Measurements from ENCODE around the gene SCN4B. TPM values are rescaled to one million over a fixed set of nuclear protein-coding genes. Genes with fewer than 3 reads are reported as not detected.

Gene SCN4B
- polyA plus RNA-seq, 1 donor (not counting 4 experiments of a cell fraction or from before 2014, with no cell fraction given) = 7.7 TPM

DNA sequence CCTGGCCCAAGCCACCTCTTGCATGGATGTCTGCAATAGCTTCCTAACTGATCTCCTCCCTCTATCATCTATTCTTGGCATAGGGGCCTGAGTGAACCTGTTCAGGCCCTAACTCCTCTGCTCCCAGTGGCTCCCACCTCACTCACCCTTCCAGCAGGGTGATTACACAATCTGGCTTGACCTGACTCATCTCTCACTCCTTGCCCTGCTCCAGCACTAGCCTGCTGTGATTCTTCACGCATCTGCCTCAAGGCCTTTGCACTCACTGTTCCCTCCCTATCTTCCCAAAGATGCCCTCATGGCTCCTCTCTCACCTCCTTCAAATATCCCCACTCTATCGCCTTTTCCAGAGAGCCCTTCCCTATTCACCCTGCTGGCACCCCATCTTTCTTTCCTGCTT is 10.5 kb downstream of the SCN4B start:
- Histone ChIP-seq H2AFZ (ENCODE audit: control insufficient read depth, low read length) (no peak overlapping the region), H3K4me1 (ENCODE audit: control insufficient read depth, extremely low read depth, insufficient read depth, low read length) (peaks cover 21% of the 10 kb centered on the region), H3K4me2 (ENCODE audit: control insufficient read depth, extremely low read depth, insufficient read depth, low read depth, low read length) (no peak overlapping the region), H3K9ac (ENCODE audit: control insufficient read depth, extremely low read depth, insufficient read depth, low read length) (no peak overlapping the region), H3K36me3 (ENCODE audit: control insufficient read depth in 2 of 2, extremely low read depth in 1 of 2, insufficient read depth in 2 of 2, low read length in 2 of 2) (no peaks in the 10 kb centered on the region), H3K9me1 (ENCODE audit: control insufficient read depth, extremely low read depth, insufficient read depth, low read length) (no peaks in the 10 kb centered on the region), H3K27ac (ENCODE audit: control insufficient read depth, insufficient read depth, low read length) (no peak overlapping the region), H3K27me3 (ENCODE audit: control insufficient read depth, extremely low read depth, insufficient read depth, low read length) (no peaks in the 10 kb centered on the region), H3K79me2 (ENCODE audit: control insufficient read depth, insufficient read depth, low read length) (no peaks in the 10 kb centered on the region), H3K9me3 (ENCODE audit: control insufficient read depth, low read depth, low read length) (no peaks in the 10 kb centered on the region), H3K4me3 (ENCODE audit: control insufficient read depth in 2 of 3, extremely low read depth in 1 of 3, insufficient read depth in 2 of 3, low read depth in 1 of 3, low read length in 3 of 3) (no peak overlapping the region), H4K20me1 (ENCODE audit: control insufficient read depth, extremely low read depth, insufficient read depth, low read length) (no peaks in the 10 kb centered on the region)
- no peak for DNase-seq (ENCODE audit: low read depth, low spot score)
- TF ChIP-seq, protein P1, sequence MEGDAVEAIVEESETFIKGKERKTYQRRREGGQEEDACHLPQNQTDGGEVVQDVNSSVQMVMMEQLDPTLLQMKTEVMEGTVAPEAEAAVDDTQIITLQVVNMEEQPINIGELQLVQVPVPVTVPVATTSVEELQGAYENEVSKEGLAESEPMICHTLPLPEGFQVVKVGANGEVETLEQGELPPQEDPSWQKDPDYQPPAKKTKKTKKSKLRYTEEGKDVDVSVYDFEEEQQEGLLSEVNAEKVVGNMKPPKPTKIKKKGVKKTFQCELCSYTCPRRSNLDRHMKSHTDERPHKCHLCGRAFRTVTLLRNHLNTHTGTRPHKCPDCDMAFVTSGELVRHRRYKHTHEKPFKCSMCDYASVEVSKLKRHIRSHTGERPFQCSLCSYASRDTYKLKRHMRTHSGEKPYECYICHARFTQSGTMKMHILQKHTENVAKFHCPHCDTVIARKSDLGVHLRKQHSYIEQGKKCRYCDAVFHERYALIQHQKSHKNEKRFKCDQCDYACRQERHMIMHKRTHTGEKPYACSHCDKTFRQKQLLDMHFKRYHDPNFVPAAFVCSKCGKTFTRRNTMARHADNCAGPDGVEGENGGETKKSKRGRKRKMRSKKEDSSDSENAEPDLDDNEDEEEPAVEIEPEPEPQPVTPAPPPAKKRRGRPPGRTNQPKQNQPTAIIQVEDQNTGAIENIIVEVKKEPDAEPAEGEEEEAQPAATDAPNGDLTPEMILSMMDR (optimal IDR thresholded peaks at IDR 0.05 in 1 of 3, IDR thresholded peaks at IDR 0.05 in 1 of 3, conservative IDR thresholded peaks at IDR 0.05 in 1 of 3; ENCODE audit: extremely low read depth in 1 of 3, insufficient read depth in 2 of 3, low read length in 3 of 3) = no peak
- no peak for TF ChIP-seq EZH2 (IDR thresholded peaks at IDR 0.05; ENCODE audit: low read length)
- FAIRE-seq = peak; percentile 89
- dilution Hi-C loops (cut with MboI; ENCODE audit: extremely low pct_ligation_motif_present, low sequenced_read_pairs) = no loop called here

DNA sequence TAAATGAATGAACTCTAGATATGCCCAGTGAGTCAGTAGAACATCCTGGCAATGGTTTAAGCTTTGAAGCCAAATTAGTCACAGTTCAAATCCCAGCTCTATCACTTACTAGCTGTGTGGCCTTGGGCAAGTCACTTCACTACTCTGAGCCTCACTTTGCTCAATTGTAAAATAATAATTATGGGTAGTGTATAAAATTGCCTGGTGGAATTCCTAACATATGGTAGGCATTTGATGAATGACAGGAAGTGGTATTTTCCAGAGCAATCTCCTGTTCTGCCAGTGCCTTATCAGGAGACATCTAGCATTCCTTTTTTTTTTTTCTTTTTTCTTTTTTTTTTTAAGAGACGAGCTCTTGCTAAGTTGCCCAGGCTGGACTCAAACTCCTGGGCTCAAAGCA is 13.0 kb downstream of the SCN4B start:
- no peaks in the 10 kb centered on the region for H3K9me3 ChIP-seq (ENCODE audit: control insufficient read depth, low read depth, low read length)
- no peak for DNase-seq (ENCODE audit: low read depth, low spot score)
- peak; percentile 13 for FAIRE-seq
- no peak overlapping the region for H3K4me3 ChIP-seq (ENCODE audit: control insufficient read depth in 2 of 3, extremely low read depth in 1 of 3, insufficient read depth in 2 of 3, low read depth in 1 of 3, low read length in 3 of 3)
- H3K36me3 ChIP-seq (ENCODE audit: control insufficient read depth in 2 of 2, extremely low read depth in 1 of 2, insufficient read depth in 2 of 2, low read length in 2 of 2) = no peaks in the 10 kb centered on the region
- dilution Hi-C loops (cut with MboI; ENCODE audit: extremely low pct_ligation_motif_present, low sequenced_read_pairs) = no loop called here
- H3K4me2 ChIP-seq (ENCODE audit: control insufficient read depth, extremely low read depth, insufficient read depth, low read depth, low read length) = no peak overlapping the region
- H3K27ac ChIP-seq (ENCODE audit: control insufficient read depth, insufficient read depth, low read length) = no peak overlapping the region
- peaks cover 21% of the 10 kb centered on the region for H3K4me1 ChIP-seq (ENCODE audit: control insufficient read depth, extremely low read depth, insufficient read depth, low read length)
- no peak for TF ChIP-seq EZH2 (IDR thresholded peaks at IDR 0.05; ENCODE audit: low read length)
- TF ChIP-seq, protein P1 (optimal IDR thresholded peaks at IDR 0.05 in 1 of 3, IDR thresholded peaks at IDR 0.05 in 1 of 3, conservative IDR thresholded peaks at IDR 0.05 in 1 of 3; ENCODE audit: extremely low read depth in 1 of 3, insufficient read depth in 2 of 3, low read length in 3 of 3) = no peak
- H2AFZ ChIP-seq (ENCODE audit: control insufficient read depth, low read length) = no peak overlapping the region
- H4K20me1 ChIP-seq (ENCODE audit: control insufficient read depth, extremely low read depth, insufficient read depth, low read length) = no peaks in the 10 kb centered on the region
- no peak overlapping the region for H3K9ac ChIP-seq (ENCODE audit: control insufficient read depth, extremely low read depth, insufficient read depth, low read length)
- peaks cover 4% of the 10 kb centered on the region for H3K27me3 ChIP-seq (ENCODE audit: control insufficient read depth, extremely low read depth, insufficient read depth, low read length)
- no peaks in the 10 kb centered on the region for H3K9me1 ChIP-seq (ENCODE audit: control insufficient read depth, extremely low read depth, insufficient read depth, low read length)
- no peaks in the 10 kb centered on the region for H3K79me2 ChIP-seq (ENCODE audit: control insufficient read depth, insufficient read depth, low read length)
